Stimulated activated naive CD8-positive, alpha-beta T cell treated with anti-CD3 and anti-CD28 coated beads, Interleukin-15, Interleukin-2, amounts not matched to agents 100 ng/mL and 50 ng/mL, for 24 hours (primary cell): ENCODE results near the gene BRPF3.
"Not testable (repeated sequence)": the region's sequence is repeated elsewhere in the genome, so short reads cannot be mapped to it uniquely, and the experiment has no call there.

ENCODE experiments used
- H3K27ac Mint-ChIP-seq: one replicate; pipeline ENCODE4 v1.8.0; 2021; ENCODE audit warnings: mild to moderate bottlenecking, mixed read lengths
- H3K27me3 Mint-ChIP-seq: one replicate; pipeline ENCODE4 v1.8.0; 2021; ENCODE audit warnings: mixed read lengths
- H3K36me3 Mint-ChIP-seq: one replicate; pipeline ENCODE4 v1.8.0; 2021; ENCODE audit warnings: low read depth, mixed read lengths
- H3K4me1 Mint-ChIP-seq: one replicate; pipeline ENCODE4 v1.8.0; 2021; ENCODE audit warnings: low read depth, mixed read lengths
- H3K4me3 Mint-ChIP-seq: one replicate; pipeline ENCODE4 v1.8.0; 2021; ENCODE audit warnings: mild to moderate bottlenecking, mixed read lengths
- H3K9me3 Mint-ChIP-seq: one replicate; pipeline ENCODE4 v1.8.0; 2021; ENCODE audit warnings: mixed read lengths

BRPF3 gene

GRCh38 chr6:36216559-36216958 lies 20.0 kb downstream of the BRPF3 start:
- no peak overlapping the region for H3K27ac Mint-ChIP-seq
- H3K36me3 Mint-ChIP-seq, result peaks cover 62% of the 10 kb centered on the region

DNA sequence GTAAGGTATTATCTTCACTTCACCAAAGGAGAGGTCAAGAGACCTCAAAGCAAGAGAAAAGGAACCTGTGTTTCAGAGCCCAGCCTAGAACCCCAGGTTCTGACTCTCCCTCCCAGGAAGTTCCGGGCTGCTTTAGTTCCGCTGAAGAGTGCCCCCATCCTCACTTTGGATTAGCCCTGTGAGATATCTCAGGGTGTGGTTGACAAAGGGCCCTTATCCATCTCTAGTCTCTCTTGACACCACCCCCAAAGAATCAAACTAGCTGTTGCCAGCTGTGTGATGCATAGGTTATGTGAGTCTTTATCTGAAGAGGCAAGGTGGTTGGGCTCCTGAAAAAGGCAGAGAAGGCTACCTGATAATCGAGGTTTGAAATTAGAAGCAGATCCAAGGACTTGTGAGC lies 20.6 kb downstream of the BRPF3 start:
- H3K4me1 Mint-ChIP-seq, result no peaks in the 10 kb centered on the region
- H3K9me3 Mint-ChIP-seq, result no peaks in the 10 kb centered on the region
- H3K27ac Mint-ChIP-seq, result no peak overlapping the region
- no peak overlapping the region for H3K4me3 Mint-ChIP-seq
- no peaks in the 10 kb centered on the region for H3K27me3 Mint-ChIP-seq
- peaks cover 60% of the 10 kb centered on the region for H3K36me3 Mint-ChIP-seq

More at GRCh38 chr6:36216559-36216958, 20.0 kb downstream of the BRPF3 start:
- H3K27me3 Mint-ChIP-seq, result no peaks in the 10 kb centered on the region
- no peaks in the 10 kb centered on the region for H3K9me3 Mint-ChIP-seq
- H3K4me1 Mint-ChIP-seq, result no peaks in the 10 kb centered on the region
- no peak overlapping the region for H3K4me3 Mint-ChIP-seq

- H3K9me3 Mint-ChIP-seq, result no peaks in the 10 kb centered on the region
- H3K36me3 Mint-ChIP-seq, result peaks cover 61% of the 10 kb centered on the region
- H3K27me3 Mint-ChIP-seq, result no peaks in the 10 kb centered on the region
- no peaks in the 10 kb centered on the region for H3K4me1 Mint-ChIP-seq
- no peak overlapping the region for H3K27ac Mint-ChIP-seq
- H3K4me3 Mint-ChIP-seq, result no peak overlapping the region
These were observed 21.4 kb downstream of the BRPF3 start for GRCh38 chr6:36217946-36218345.

- not testable (repeated sequence) for H3K27me3 Mint-ChIP-seq, H3K4me1 Mint-ChIP-seq, H3K4me3 Mint-ChIP-seq, H3K27ac Mint-ChIP-seq, H3K9me3 Mint-ChIP-seq
- peaks cover 62% of the 10 kb centered on the region for H3K36me3 Mint-ChIP-seq
These were observed 22.0 kb downstream of the BRPF3 start for GRCh38 chr6:36218516-36218915.

GRCh38 chr6:36219081-36219480 lies 22.5 kb downstream of the BRPF3 start:
- Mint-ChIP-seq H3K9me3 (no peaks in the 10 kb centered on the region), H3K36me3 (peaks cover 58% of the 10 kb centered on the region), H3K27me3 (no peaks in the 10 kb centered on the region), H3K4me3 (no peak overlapping the region), H3K27ac (no peak overlapping the region), H3K4me1 (no peaks in the 10 kb centered on the region)

- no peak overlapping the region for H3K27ac Mint-ChIP-seq
- H3K9me3 Mint-ChIP-seq, result no peaks in the 10 kb centered on the region
- no peaks in the 10 kb centered on the region for H3K27me3 Mint-ChIP-seq
- peaks cover 57% of the 10 kb centered on the region for H3K36me3 Mint-ChIP-seq
- no peaks in the 10 kb centered on the region for H3K4me1 Mint-ChIP-seq
- H3K4me3 Mint-ChIP-seq, result no peak overlapping the region
These were observed 23.7 kb downstream of the BRPF3 start for GRCh38 chr6:36220226-36220625.

DNA sequence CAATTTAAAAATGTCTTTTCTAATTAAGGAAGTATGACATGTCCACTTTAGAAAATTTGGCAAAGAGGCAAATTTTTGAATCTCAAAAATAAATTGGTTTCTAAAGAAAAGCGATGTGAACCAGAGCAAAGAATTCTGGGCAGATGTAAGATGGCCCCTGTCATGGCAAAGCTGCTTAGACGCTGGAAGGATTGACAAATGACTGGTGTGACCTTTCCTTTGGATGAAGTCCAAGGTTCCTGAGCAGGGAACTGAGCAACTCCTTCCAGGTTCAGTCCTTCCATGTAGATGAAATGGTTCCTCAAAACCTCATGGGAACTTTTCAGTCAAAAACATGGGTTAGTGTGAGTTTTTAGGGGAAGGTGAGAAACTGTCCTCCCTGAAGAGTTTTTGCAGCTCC lies 25.1 kb downstream of the BRPF3 start:
- H3K4me1 Mint-ChIP-seq, result no peaks in the 10 kb centered on the region
- H3K4me3 Mint-ChIP-seq, result no peak overlapping the region
- H3K27me3 Mint-ChIP-seq, result no peaks in the 10 kb centered on the region
- peaks cover 55% of the 10 kb centered on the region for H3K36me3 Mint-ChIP-seq
- H3K27ac Mint-ChIP-seq, result no peak overlapping the region
- no peaks in the 10 kb centered on the region for H3K9me3 Mint-ChIP-seq

DNA sequence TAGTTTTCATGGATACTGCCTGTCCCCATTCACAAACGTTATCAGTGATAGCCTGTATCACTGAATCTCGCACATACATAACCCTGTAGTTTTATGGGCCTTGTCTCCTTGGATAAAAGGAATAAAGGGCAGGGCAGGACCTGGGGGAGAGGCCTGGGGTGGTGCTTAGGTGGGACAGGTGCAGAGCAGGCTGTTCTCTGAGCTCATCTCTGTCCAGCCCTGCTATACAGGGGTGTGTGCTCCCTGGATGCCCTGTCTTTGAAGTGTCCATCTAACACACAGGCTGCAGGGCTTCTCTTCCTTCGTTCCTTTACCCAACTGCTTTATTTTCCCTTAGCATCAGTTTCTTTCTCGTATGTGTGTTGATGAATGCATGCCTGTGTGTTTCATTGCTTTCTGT lies 26.4 kb downstream of the BRPF3 start:
- Mint-ChIP-seq H3K27ac (no peak overlapping the region), H3K9me3 (no peaks in the 10 kb centered on the region), H3K36me3 (peaks cover 53% of the 10 kb centered on the region), H3K4me1 (no peaks in the 10 kb centered on the region), H3K4me3 (no peak overlapping the region), H3K27me3 (no peaks in the 10 kb centered on the region)

- Mint-ChIP-seq H3K9me3 (no peaks in the 10 kb centered on the region), H3K4me3 (no peak overlapping the region), H3K4me1 (no peaks in the 10 kb centered on the region), H3K27me3 (no peaks in the 10 kb centered on the region), H3K36me3 (peaks cover 52% of the 10 kb centered on the region), H3K27ac (no peak overlapping the region)
These were observed 27.2 kb downstream of the BRPF3 start for GRCh38 chr6:36223706-36224105.

DNA sequence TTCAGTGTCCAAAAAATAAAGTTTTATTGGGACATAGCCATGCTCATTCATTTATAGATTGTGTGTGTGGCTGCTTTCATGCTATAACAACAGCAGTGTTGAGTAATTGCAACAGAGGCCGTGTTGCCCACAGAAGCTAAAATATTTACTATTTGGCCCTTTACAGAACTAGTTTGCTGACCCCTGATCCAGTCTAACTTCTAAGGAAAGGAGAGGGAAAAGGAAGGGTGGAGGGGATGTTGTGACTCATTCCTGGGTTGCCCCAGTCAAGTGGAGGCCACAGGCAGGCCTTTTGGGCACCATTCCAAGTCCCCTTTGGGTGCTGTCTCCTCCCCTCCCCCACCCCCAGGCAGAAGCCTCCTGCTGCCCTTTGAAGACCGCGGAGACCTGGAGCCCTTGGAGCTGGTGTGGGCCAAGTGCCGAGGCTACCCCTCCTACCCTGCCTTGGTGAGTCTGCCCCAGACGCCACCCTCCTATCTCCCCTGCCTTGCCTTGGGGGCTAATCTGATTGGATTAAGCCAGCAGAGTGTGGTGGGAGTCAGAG lies 28.4 kb downstream of the BRPF3 start:
- Mint-ChIP-seq H3K9me3 (no peaks in the 10 kb centered on the region), H3K4me1 (no peaks in the 10 kb centered on the region), H3K4me3 (no peak overlapping the region), H3K27me3 (no peaks in the 10 kb centered on the region), H3K36me3 (peaks cover 50% of the 10 kb centered on the region), H3K27ac (no peak overlapping the region)

DNA sequence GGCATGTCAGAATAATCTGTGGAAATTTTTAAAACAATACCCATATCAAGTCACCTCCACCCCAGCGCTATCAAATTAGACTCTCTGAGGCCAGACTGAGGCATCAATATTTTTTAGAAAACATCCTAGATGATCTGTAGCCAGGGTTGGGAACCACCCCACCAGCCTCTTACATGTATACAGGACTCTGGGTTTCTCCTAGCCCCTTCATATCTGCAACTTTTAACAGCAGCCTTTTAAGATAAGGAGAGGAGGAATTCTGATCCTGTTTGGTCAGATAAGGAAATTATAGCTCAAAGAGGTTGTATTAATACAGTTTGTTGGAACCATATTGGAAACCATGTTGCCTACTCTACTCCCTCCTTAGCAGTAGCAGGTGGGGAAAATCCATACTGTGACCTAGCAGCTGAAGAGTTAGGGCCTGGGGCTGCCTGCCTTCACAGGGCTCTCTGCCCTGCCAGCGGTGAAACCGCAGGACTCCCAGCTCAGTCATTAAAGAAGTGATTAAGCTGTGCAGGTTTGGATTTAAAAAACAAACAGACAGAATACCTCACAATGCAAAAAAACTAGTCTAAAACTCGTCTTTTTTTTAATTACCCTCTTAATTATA lies 30.0 kb downstream of the BRPF3 start:
- H3K27ac Mint-ChIP-seq, result no peak overlapping the region
- H3K4me3 Mint-ChIP-seq, result no peak overlapping the region
- H3K9me3 Mint-ChIP-seq, result no peaks in the 10 kb centered on the region
- no peaks in the 10 kb centered on the region for H3K4me1 Mint-ChIP-seq
- peaks cover 52% of the 10 kb centered on the region for H3K36me3 Mint-ChIP-seq
- H3K27me3 Mint-ChIP-seq, result no peaks in the 10 kb centered on the region

DNA sequence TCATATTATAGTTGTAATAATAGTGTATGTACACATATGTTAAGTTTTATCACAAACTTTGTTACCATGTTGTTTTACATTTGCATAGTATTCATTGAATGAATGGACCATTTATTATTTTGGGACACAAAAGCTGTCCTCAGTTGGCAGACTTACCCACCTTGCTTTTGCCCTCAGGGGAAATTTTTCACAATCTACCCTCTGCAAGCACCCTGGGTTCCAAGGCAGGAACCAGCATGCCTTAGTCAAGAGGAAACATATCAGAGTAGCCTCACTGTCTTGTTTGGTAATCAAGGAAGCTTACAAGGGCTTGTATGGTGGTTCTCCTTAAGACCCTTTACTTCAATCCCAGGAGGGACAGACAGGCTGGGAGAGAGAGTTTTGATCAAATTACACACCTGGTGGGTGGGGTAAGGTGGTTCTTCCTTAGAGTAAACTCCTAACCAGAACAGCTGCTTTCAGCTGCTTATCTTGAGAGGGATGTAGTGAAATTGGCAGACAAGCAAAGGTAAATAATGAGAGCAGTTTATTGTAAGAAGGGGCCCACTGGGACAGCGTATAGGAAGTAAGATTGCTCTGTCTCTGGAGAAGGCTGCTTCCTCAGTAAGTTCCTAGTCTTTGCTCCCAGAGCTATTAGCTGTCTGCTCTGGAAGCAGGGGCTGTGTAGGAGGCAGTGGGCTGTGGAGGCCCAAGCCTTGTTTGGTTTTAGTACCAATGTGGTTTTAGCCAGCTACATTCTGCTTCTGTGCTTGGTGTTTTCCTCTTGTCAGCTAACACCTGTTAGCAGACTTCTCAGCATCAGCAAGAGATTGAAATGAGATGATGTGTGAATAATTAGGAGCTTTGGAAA lies 31.1 kb downstream of the BRPF3 start:
- no peaks in the 10 kb centered on the region for H3K9me3 Mint-ChIP-seq
- peaks cover 54% of the 10 kb centered on the region for H3K36me3 Mint-ChIP-seq
- no peaks in the 10 kb centered on the region for H3K4me1 Mint-ChIP-seq
- H3K4me3 Mint-ChIP-seq, result no peak overlapping the region
- no peak overlapping the region for H3K27ac Mint-ChIP-seq
- no peaks in the 10 kb centered on the region for H3K27me3 Mint-ChIP-seq

DNA sequence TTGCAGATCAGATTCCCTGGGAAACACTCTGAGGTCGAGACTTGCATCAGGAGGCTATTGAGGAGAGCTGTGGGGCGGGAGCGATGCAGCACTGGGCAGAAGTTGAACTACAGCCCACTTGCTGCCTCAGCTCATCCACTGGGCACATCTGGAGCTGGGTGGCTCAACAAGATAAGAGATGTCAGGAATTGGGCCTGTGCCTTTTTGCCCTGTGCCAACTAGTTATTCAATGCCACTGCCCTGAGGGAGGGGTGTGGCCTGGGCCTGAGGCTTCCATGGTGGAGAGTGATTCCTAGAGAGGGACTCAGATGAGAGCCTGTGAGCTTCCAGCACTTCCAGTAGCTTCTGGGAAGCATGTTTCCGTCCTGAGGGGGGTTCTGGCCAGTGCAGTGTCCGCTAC lies 32.7 kb downstream of the BRPF3 start:
- Mint-ChIP-seq H3K4me3 (no peak overlapping the region), H3K27me3 (no peaks in the 10 kb centered on the region), H3K36me3 (peaks cover 44% of the 10 kb centered on the region), H3K4me1 (no peaks in the 10 kb centered on the region), H3K9me3 (no peaks in the 10 kb centered on the region), H3K27ac (no peak overlapping the region)

- Mint-ChIP-seq H3K27ac (no peak overlapping the region), H3K27me3 (no peaks in the 10 kb centered on the region), H3K4me1 (no peaks in the 10 kb centered on the region), H3K9me3 (no peaks in the 10 kb centered on the region), H3K4me3 (no peak overlapping the region), H3K36me3 (peaks cover 38% of the 10 kb centered on the region)
These were observed 33.8 kb downstream of the BRPF3 start for GRCh38 chr6:36230371-36230770.

- H3K4me1 Mint-ChIP-seq, result no peaks in the 10 kb centered on the region
- H3K27ac Mint-ChIP-seq, result no peak overlapping the region
These were observed 35.6 kb downstream of the BRPF3 start for GRCh38 chr6:36232172-36232571.

More at GRCh38 chr6:36232172-36232571, 35.6 kb downstream of the BRPF3 start:
- no peak overlapping the region for H3K4me3 Mint-ChIP-seq
- H3K27me3 Mint-ChIP-seq, result no peaks in the 10 kb centered on the region
- H3K9me3 Mint-ChIP-seq, result no peaks in the 10 kb centered on the region
- peaks cover 26% of the 10 kb centered on the region for H3K36me3 Mint-ChIP-seq
